Measurements from ENCODE around the gene KDR.

The KDR gene

GRCh38 chr4:55080174-55080865 is 45.1 kb downstream of the KDR start:
- no peak for DNase-seq (ENCODE audit: extremely low read depth in 1 of 2, low read depth in 1 of 2)

GRCh38 chr4:55079451-55080173 is 45.8 kb downstream of the KDR start:
- DNase-seq (ENCODE audit: extremely low read depth in 1 of 2, low read depth in 1 of 2): no peak

- DNase-seq (ENCODE audit: extremely low read depth in 1 of 2, low read depth in 1 of 2): no peak
These were observed 46.4 kb downstream of the KDR start for GRCh38 chr4:55078987-55079386.

GRCh38 chr4:55077577-55077976 is 47.8 kb downstream of the KDR start:
- DNase-seq (ENCODE audit: extremely low read depth in 1 of 2, low read depth in 1 of 2): no peak

GRCh38 chr4:55075823-55076716 is 49.3 kb downstream of the KDR start:
- DNase-seq (ENCODE audit: extremely low read depth in 1 of 2, low read depth in 1 of 2): no peak

- DNase-seq (ENCODE audit: extremely low read depth in 1 of 2, low read depth in 1 of 2): no peak
These were observed 50.0 kb downstream of the KDR start for GRCh38 chr4:55075376-55075775.

- no peak for DNase-seq (ENCODE audit: extremely low read depth in 1 of 2, low read depth in 1 of 2)
These were observed 51.0 kb downstream of the KDR start for GRCh38 chr4:55074386-55074785.

GRCh38 chr4:55071951-55072350 is 53.4 kb downstream of the KDR start:
- no peak for DNase-seq (ENCODE audit: extremely low read depth in 1 of 2, low read depth in 1 of 2)

- no peak for DNase-seq (ENCODE audit: extremely low read depth in 1 of 2, low read depth in 1 of 2)
These were observed 56.1 kb downstream of the KDR start for GRCh38 chr4:55069248-55069647.

GRCh38 chr4:55068522-55068921 is 56.9 kb downstream of the KDR start:
- no peak for DNase-seq (ENCODE audit: extremely low read depth in 1 of 2, low read depth in 1 of 2)

GRCh38 chr4:55066018-55066417 is 59.4 kb downstream of the KDR start:
- no peak for DNase-seq (ENCODE audit: extremely low read depth in 1 of 2, low read depth in 1 of 2)

GRCh38 chr4:55055529-55055928 is 69.9 kb downstream of the KDR start:
- no peak for DNase-seq (ENCODE audit: extremely low read depth in 1 of 2, low read depth in 1 of 2)

GRCh38 chr4:55051532-55051931 is 73.9 kb downstream of the KDR start:
- no peak for DNase-seq (ENCODE audit: extremely low read depth in 1 of 2, low read depth in 1 of 2)

- DNase-seq (ENCODE audit: extremely low read depth in 1 of 2, low read depth in 1 of 2): no peak
These were observed 74.9 kb downstream of the KDR start for GRCh38 chr4:55050418-55050950.

GRCh38 chr4:55038176-55038890 is 87.1 kb downstream of the KDR start:
- no peak for DNase-seq (ENCODE audit: extremely low read depth in 1 of 2, low read depth in 1 of 2)

- no peak for DNase-seq (ENCODE audit: extremely low read depth in 1 of 2, low read depth in 1 of 2)
These were observed 87.7 kb downstream of the KDR start for GRCh38 chr4:55037728-55038127.

GRCh38 chr4:55036405-55036804 is 89.0 kb downstream of the KDR start:
- no peak for DNase-seq (ENCODE audit: extremely low read depth in 1 of 2, low read depth in 1 of 2)

GRCh38 chr4:55035892-55036291 is 89.5 kb downstream of the KDR start:
- DNase-seq (ENCODE audit: extremely low read depth in 1 of 2, low read depth in 1 of 2): no peak

GRCh38 chr4:55033296-55033695 is 92.1 kb downstream of the KDR start:
- no peak for DNase-seq (ENCODE audit: extremely low read depth in 1 of 2, low read depth in 1 of 2)

- DNase-seq (ENCODE audit: extremely low read depth in 1 of 2, low read depth in 1 of 2): no peak
These were observed 92.6 kb downstream of the KDR start for GRCh38 chr4:55032788-55033187.

- DNase-seq (ENCODE audit: extremely low read depth in 1 of 2, low read depth in 1 of 2): no peak
These were observed 93.2 kb downstream of the KDR start for GRCh38 chr4:55032179-55032578.

Data from activated CD8-positive, alpha-beta memory T cell treated with anti-CD3 and anti-CD28 coated beads for 1 hour (primary cell).